ENCODE data around the gene DPH3. TPM values are rescaled to one million over a fixed set of nuclear protein-coding genes. Genes with fewer than 3 reads are reported as not detected.

Gene DPH3
- total and polyA plus RNA-seq, 2 donors (not counting 3 experiments of a cell fraction or from before 2014, with no cell fraction given), result 7.7 to 28.7 TPM

DNA sequence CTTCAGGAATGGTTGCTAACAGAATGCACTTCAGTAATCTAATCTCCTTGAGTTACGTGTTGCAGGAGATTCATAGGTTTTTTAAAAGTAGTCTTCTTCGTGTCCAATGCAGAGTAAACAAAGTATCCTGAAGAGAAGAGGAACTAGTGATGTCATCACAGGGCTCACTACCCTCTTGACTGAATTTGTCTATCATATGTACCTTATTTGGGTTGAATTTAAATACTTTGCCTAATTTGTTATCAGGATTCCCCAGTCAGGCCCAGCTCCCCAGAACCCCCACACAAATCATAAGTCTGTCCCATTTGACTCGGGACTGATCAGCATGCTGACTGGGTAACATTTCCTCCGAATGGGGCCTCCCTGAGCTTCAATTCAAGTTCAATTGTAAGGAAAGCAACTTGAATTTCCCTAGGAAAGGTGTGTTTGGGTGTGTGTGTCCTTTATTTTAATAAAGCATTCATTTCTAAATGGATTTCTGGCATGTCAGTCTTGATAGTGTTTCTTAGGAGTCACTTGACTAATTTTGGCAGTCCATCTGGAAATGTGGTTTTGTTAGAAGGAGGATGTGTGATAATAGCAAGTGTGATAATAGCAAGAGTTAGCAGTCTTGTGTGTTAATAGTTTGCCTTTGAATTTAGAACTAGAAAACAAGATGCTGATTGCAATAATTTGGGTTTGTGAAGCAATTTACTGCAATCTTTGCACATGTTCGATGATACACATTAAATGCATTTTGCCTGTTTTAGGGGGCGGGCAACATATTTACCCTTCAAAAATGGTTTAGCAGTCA, 22.2 kb upstream of the DPH3 start:
- Histone ChIP-seq H3K27me3 (ENCODE audit: control insufficient read depth in 2 of 2, insufficient read depth in 2 of 2, low read length in 2 of 2) (no peaks in the 10 kb centered on the region), H3K4me1 (ENCODE audit: control insufficient read depth, extremely low read depth, insufficient read depth, low read length) (peaks cover 2% of the 10 kb centered on the region), H4K20me1 (replicated peaks; ENCODE audit: control insufficient read depth, extremely low read depth, insufficient read depth, low read length) (no peaks in the 10 kb centered on the region), H3K79me2 (ENCODE audit: control insufficient read depth, insufficient read depth, low read length) (no peaks in the 10 kb centered on the region), H3K4me2 (ENCODE audit: insufficient read depth, low read length) (no peak overlapping the region), H3K9ac (replicated peaks; ENCODE audit: extremely low read depth, insufficient read depth, low read length) (no peak overlapping the region), H3K4me3 (replicated peaks in 1 of 3; ENCODE audit: insufficient read depth in 1 of 3, low read depth in 1 of 3, low read length in 3 of 3) (no peak overlapping the region), H3K9me1 (replicated peaks; ENCODE audit: control insufficient read depth, extremely low read depth, insufficient read depth, low read length) (no peaks in the 10 kb centered on the region), H3K27ac (ENCODE audit: insufficient read depth, low read depth, low read length) (no peak overlapping the region), H3K36me3 (ENCODE audit: control insufficient read depth in 2 of 2, extremely low read depth in 1 of 2, insufficient read depth in 2 of 2, low read length in 2 of 2) (peaks cover 1 to 3% of the 10 kb centered on the region in 2 experiments), H2AFZ (ENCODE audit: low read depth, low read length) (no peak overlapping the region), H3K9me3 (replicated peaks; ENCODE audit: control insufficient read depth, insufficient read depth, low read length) (no peaks in the 10 kb centered on the region)
- TF ChIP-seq, protein P1, sequence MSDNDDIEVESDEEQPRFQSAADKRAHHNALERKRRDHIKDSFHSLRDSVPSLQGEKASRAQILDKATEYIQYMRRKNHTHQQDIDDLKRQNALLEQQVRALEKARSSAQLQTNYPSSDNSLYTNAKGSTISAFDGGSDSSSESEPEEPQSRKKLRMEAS (IDR thresholded peaks at IDR 0.05; ENCODE audit: insufficient read depth, insufficient read length), result no peak
- TF ChIP-seq MYC (IDR thresholded peaks at IDR 0.05; ENCODE audit: low read depth, low read length) (no peak), FOS (IDR thresholded peaks at IDR 0.05; ENCODE audit: borderline replicate concordance, insufficient read depth, low read length) (no peak), EZH2 (IDR thresholded peaks at IDR 0.05; ENCODE audit: borderline replicate concordance, low read depth, low read length, severe bottlenecking) (no peak), POLR2A (IDR thresholded peaks at IDR 0.05; ENCODE audit: low read depth, low read length) (no peak), POLR2AphosphoS5 (IDR thresholded peaks at IDR 0.05; ENCODE audit: insufficient read depth, low read depth, low read length) (no peak), JUN (IDR thresholded peaks at IDR 0.05; ENCODE audit: borderline replicate concordance, insufficient read depth, insufficient read length, low read depth) (no peak)
- TF ChIP-seq, protein P2, sequence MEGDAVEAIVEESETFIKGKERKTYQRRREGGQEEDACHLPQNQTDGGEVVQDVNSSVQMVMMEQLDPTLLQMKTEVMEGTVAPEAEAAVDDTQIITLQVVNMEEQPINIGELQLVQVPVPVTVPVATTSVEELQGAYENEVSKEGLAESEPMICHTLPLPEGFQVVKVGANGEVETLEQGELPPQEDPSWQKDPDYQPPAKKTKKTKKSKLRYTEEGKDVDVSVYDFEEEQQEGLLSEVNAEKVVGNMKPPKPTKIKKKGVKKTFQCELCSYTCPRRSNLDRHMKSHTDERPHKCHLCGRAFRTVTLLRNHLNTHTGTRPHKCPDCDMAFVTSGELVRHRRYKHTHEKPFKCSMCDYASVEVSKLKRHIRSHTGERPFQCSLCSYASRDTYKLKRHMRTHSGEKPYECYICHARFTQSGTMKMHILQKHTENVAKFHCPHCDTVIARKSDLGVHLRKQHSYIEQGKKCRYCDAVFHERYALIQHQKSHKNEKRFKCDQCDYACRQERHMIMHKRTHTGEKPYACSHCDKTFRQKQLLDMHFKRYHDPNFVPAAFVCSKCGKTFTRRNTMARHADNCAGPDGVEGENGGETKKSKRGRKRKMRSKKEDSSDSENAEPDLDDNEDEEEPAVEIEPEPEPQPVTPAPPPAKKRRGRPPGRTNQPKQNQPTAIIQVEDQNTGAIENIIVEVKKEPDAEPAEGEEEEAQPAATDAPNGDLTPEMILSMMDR (IDR thresholded peaks at IDR 0.05; ENCODE audit: extremely low read depth in 1 of 2, insufficient read depth in 1 of 2, low read depth in 1 of 2, low read length in 2 of 2), result no peak
- CTCF ChIA-PET, result interaction anchor here (0.9 to 2.2 kb wide), 6 partner anchors 10 to 264 kb away, joined by 3 to 11 read pairs (median 3); no protein-coding TSS in a partner anchor
- no TSS peak for BruUV-seq (replicated peaks)
- no peak for FAIRE-seq
- intact Hi-C loops (cut with micrococcal nuclease), result no loop called here
- dilution Hi-C loops (cut with MboI; ENCODE audit: extremely low pct_ligation_motif_present, low sequenced_read_pairs), result no loop called here
- no peak for DNase-seq (ENCODE audit: low read depth, low spot score)
- POLR2A ChIA-PET, result no interaction called here
